Measurements from ENCODE around the gene MYPOP. TPM values are rescaled to one million over a fixed set of nuclear protein-coding genes. Genes with fewer than 3 reads are reported as not detected.

MYPOP gene
- total and polyA plus RNA-seq, 2 of the 13 experiments (the other 11 are each of a cell fraction or from before 2014, with no cell fraction given), result 2.3 to 2.7 TPM

GRCh38 chr19:45901912-45902650, at the start of gene MYPOP (continued):
- no peak for TF ChIP-seq PHF5A (CRISPR knock-in tag; IDR thresholded peaks at IDR 0.05; ENCODE audit: low read depth, unreplicated experiment)
- no peak for TF ChIP-seq ZNF75D (CRISPR knock-in tag; IDR thresholded peaks at IDR 0.05; ENCODE audit: borderline replicate concordance)
- no peak; the same call in 1 of the 2 replicates for TF ChIP-seq TBX2 (CRISPR knock-in tag; IDR thresholded peaks at IDR 0.05; ENCODE audit: borderline replicate concordance)
- 0 out of 2 replicates have a peak, but pooled peaks have one; percentile 21 for TF ChIP-seq ZNF776 (CRISPR knock-in tag; IDR thresholded peaks at IDR 0.05)
- 0 out of 2 replicates have a peak, but pooled peaks have one; percentile 38 for TF ChIP-seq ZBTB37 (CRISPR knock-in tag; IDR thresholded peaks at IDR 0.05)
- TF ChIP-seq ZNF883 (CRISPR knock-in tag; IDR thresholded peaks at IDR 0.05; ENCODE audit: not compliant biosample characterization), result no peak
- 0 out of 2 replicates have a peak, but pooled peaks have one; percentile 13 for TF ChIP-seq ZNF281 (CRISPR knock-in tag; IDR thresholded peaks at IDR 0.05; ENCODE audit: borderline replicate concordance)
- peak; percentile 68 for TF ChIP-seq ZFY (CRISPR knock-in tag; IDR thresholded peaks at IDR 0.05)
- peak; percentile 61 for TF ChIP-seq ASH2L (IDR thresholded peaks at IDR 0.05; ENCODE audit: insufficient read length, low read depth, low read length)
- TF ChIP-seq TCF12 (IDR thresholded peaks at IDR 0.05), result no peak
- no peak for TF ChIP-seq TCF12 (CRISPR knock-in tag; IDR thresholded peaks at IDR 0.05)
- TF ChIP-seq IKZF1 (IDR thresholded peaks at IDR 0.05), result no peak
- TF ChIP-seq PLRG1 (conservative IDR thresholded peaks at IDR 0.05), result no peak
- TF ChIP-seq TBL1XR1 (IDR thresholded peaks at IDR 0.05; ENCODE audit: borderline replicate concordance, low read length, partially characterized antibody), result peak; percentile 5
- peak; percentile 36 to 71; a peak in 2 of 4 replicates for TF ChIP-seq POLR2A (IDR thresholded peaks at IDR 0.05; ENCODE audit: insufficient read depth in 1 of 2, low read depth in 2 of 2, low read length in 2 of 2)
- TF ChIP-seq HOXA9 (CRISPR knock-in tag; IDR thresholded peaks at IDR 0.05; ENCODE audit: borderline replicate concordance), result no peak
- no peak for TF ChIP-seq MTA3 (CRISPR knock-in tag; IDR thresholded peaks at IDR 0.05)
- TF ChIP-seq ZMYM3 (CRISPR knock-in tag; IDR thresholded peaks at IDR 0.05), result peak; percentile 35; the same call in 1 of the 2 replicates
- peak; percentile 64 for TF ChIP-seq PATZ1 (CRISPR knock-in tag; IDR thresholded peaks at IDR 0.05)
- TF ChIP-seq ZNF746 (CRISPR knock-in tag; IDR thresholded peaks at IDR 0.05), result peak; percentile 74; the same call in 1 of the 2 replicates
- TF ChIP-seq ZNF710 (CRISPR knock-in tag; IDR thresholded peaks at IDR 0.05; ENCODE audit: borderline replicate concordance), result peak; percentile 32; the same call in 1 of the 2 replicates
- peak; percentile 37; the same call in 1 of the 2 replicates for TF ChIP-seq DMAP1 (CRISPR knock-in tag; IDR thresholded peaks at IDR 0.05)
